ENCODE data around the gene ZNF653.

The ZNF653 gene

GRCh38 chr19:11519138-11519537, 13.5 kb upstream of the ZNF653 start:
- no peak for DNase-seq (ENCODE audit: extremely low read depth in 1 of 2, low read depth in 1 of 2)

- DNase-seq (ENCODE audit: extremely low read depth in 1 of 2, low read depth in 1 of 2): no peak
Observed at GRCh38 chr19:11513946-11514345, 8.3 kb upstream of the ZNF653 start.

GRCh38 chr19:11510444-11510843, 4.8 kb upstream of the ZNF653 start:
- no peak for DNase-seq (ENCODE audit: extremely low read depth in 1 of 2, low read depth in 1 of 2)

- no peak for DNase-seq (ENCODE audit: extremely low read depth in 1 of 2, low read depth in 1 of 2)
Observed at GRCh38 chr19:11507370-11508078, 1.9 kb upstream of the ZNF653 start.

- DNase-seq (ENCODE audit: extremely low read depth in 1 of 2, low read depth in 1 of 2): no peak
Observed at GRCh38 chr19:11506967-11507366, 1.3 kb upstream of the ZNF653 start.

- DNase-seq (ENCODE audit: extremely low read depth in 1 of 2, low read depth in 1 of 2): no peak
Observed at GRCh38 chr19:11506101-11506555, 489 bp upstream of the ZNF653 start.

- peak; percentile 96 to 98 for DNase-seq (ENCODE audit: extremely low read depth in 1 of 2, low read depth in 1 of 2)
Observed at GRCh38 chr19:11505032-11505503, 571 bp downstream of the ZNF653 start.

GRCh38 chr19:11504502-11505031, 1.1 kb downstream of the ZNF653 start:
- DNase-seq (ENCODE audit: extremely low read depth in 1 of 2, low read depth in 1 of 2): no peak

GRCh38 chr19:11499890-11500420, 5.7 kb downstream of the ZNF653 start:
- DNase-seq (ENCODE audit: extremely low read depth in 1 of 2, low read depth in 1 of 2): no peak

- no peak for DNase-seq (ENCODE audit: extremely low read depth in 1 of 2, low read depth in 1 of 2)
Observed at GRCh38 chr19:11499220-11499726, 6.4 kb downstream of the ZNF653 start.

- peak; percentile 37 to 47 for DNase-seq (ENCODE audit: extremely low read depth in 1 of 2, low read depth in 1 of 2)
Observed at GRCh38 chr19:11496391-11497163, 9.1 kb downstream of the ZNF653 start.

- no peak for DNase-seq (ENCODE audit: extremely low read depth in 1 of 2, low read depth in 1 of 2)
Observed at GRCh38 chr19:11495885-11496284, 9.8 kb downstream of the ZNF653 start.

GRCh38 chr19:11495481-11495880, 10.2 kb downstream of the ZNF653 start:
- DNase-seq (ENCODE audit: extremely low read depth in 1 of 2, low read depth in 1 of 2): no peak

- DNase-seq (ENCODE audit: extremely low read depth in 1 of 2, low read depth in 1 of 2): no peak
Observed at GRCh38 chr19:11494634-11495285, 10.9 kb downstream of the ZNF653 start.

- no peak for DNase-seq (ENCODE audit: extremely low read depth in 1 of 2, low read depth in 1 of 2)
Observed at GRCh38 chr19:11489378-11489777, 16.3 kb downstream of the ZNF653 start.

- DNase-seq (ENCODE audit: extremely low read depth in 1 of 2, low read depth in 1 of 2): no peak
Observed at GRCh38 chr19:11486661-11487503, 18.8 kb downstream of the ZNF653 start.

GRCh38 chr19:11485245-11485837, 20.3 kb downstream of the ZNF653 start:
- no peak for DNase-seq (ENCODE audit: extremely low read depth in 1 of 2, low read depth in 1 of 2)

GRCh38 chr19:11483366-11484111, 22.1 kb downstream of the ZNF653 start:
- DNase-seq (ENCODE audit: extremely low read depth in 1 of 2, low read depth in 1 of 2): no peak
